Right atrium auricular region (tissue), 2 donors: Measurements from ENCODE around the gene TRPC4. TPM values are rescaled to one million over a fixed set of nuclear protein-coding genes. Genes with fewer than 3 reads are reported as not detected.

Experiments used
- DNase-seq: peaks from one replicate; pipeline ENCODE4 v3.0.0-alpha.2; 2019; ENCODE audit warnings: low spot score
- H3K27ac ChIP-seq, 2 donors: fragments of 200-600 bp; sonication (generic); 1 replicate in 1 of 2; 2 replicates in 1 of 2; pipeline ENCODE4 v1.5.1; 2016 to 2019
- H3K27me3 ChIP-seq, 2 donors: fragments of 200-600 bp; sonication (generic); one replicate each; pipeline versions ENCODE4 v1.5.1 to v1.6.0; 2017 to 2019
- H3K36me3 ChIP-seq: fragments of 200-600 bp; sonication (generic); one replicate; pipeline ENCODE4 v1.5.1; 2016
- H3K4me1 ChIP-seq, 2 donors: fragments of 200-600 bp; sonication (generic); one replicate each; pipeline versions ENCODE4 v1.5.1 to v1.6.0; 2017 to 2019
- H3K4me3 ChIP-seq, 2 donors: fragments of 200-600 bp; sonication (generic); 1 replicate in 1 of 2; 2 replicates in 1 of 2; pipeline ENCODE4 v1.5.1; 2017 to 2019; ENCODE audit warnings: mild to moderate bottlenecking in 1 of 2, moderate library complexity in 1 of 2
- H3K9me3 ChIP-seq, 2 donors: fragments of 200-600 bp; sonication (generic); one replicate each; pipeline ENCODE4 v1.5.1; 2019
- CTCF ChIP-seq, 2 donors: fragments of 200-600 bp; sonication (generic); IDR thresholded peaks; one replicate each; pipeline ENCODE4 v1.5.1; 2019; ENCODE audit warnings: antibody characterized with exemption in 2 of 2
- total RNA-seq, 2 donors: library from RNA; depleted of rRNA; stranded (reverse); fragments of >200 nt; gene quantifications; one replicate each; pipeline ENCODE4 v1.1.0, GENCODE V29; 2016

The TRPC4 gene
- total RNA-seq: 1 to 10 TPM in 1 of 2 donors, under 1 TPM in 1; 0.48 to 1.7 TPM

- H3K36me3 ChIP-seq: no peaks in the 10 kb centered on the region
- H3K9me3 ChIP-seq: no peaks in the 10 kb centered on the region
- H3K4me3 ChIP-seq: peak within 1 kb of the TSS; percentile 41 to 49
- peak in 1 of 2 donors; percentile 50 for TF ChIP-seq CTCF (IDR thresholded peaks at IDR 0.05)
- H3K27me3 ChIP-seq: no peaks in the 10 kb centered on the region
- peaks cover 0 to 19% of the 10 kb centered on the region in 2 donors for H3K4me1 ChIP-seq
- H3K27ac ChIP-seq: peak within 1 kb of the TSS in 1 of 2 donors; percentile 39
- DNase-seq: no peak
These were observed at the start of gene TRPC4 for GRCh38 chr13:37869756-37870488. Gene TRPC4, minus strand, starts transcription at chr13:37869772. Its CDS starts 86,439 bp downstream, at chr13:37783333.

GRCh38 chr13:37918751-37919150, 49.2 kb upstream of the TRPC4 start:
- Histone ChIP-seq H3K4me3 (peak overlapping the region in 1 of 2 donors; percentile 28), H3K27ac (no peak overlapping the region), H3K9me3 (peaks cover 0 to 16% of the 10 kb centered on the region in 2 donors), H3K36me3 (no peaks in the 10 kb centered on the region), H3K4me1 (no peaks in the 10 kb centered on the region), H3K27me3 (no peaks in the 10 kb centered on the region)
- DNase-seq: no peak
- no peak for TF ChIP-seq CTCF (IDR thresholded peaks at IDR 0.05)

GRCh38 chr13:37918116-37918714, 48.6 kb upstream of the TRPC4 start:
- DNase-seq: no peak
- Histone ChIP-seq H3K9me3 (peaks cover 0 to 16% of the 10 kb centered on the region in 2 donors), H3K4me3 (no peak overlapping the region), H3K4me1 (no peaks in the 10 kb centered on the region), H3K27ac (no peak overlapping the region), H3K36me3 (no peaks in the 10 kb centered on the region), H3K27me3 (no peaks in the 10 kb centered on the region)
- TF ChIP-seq CTCF (IDR thresholded peaks at IDR 0.05): no peak

GRCh38 chr13:37914781-37915391, 45.3 kb upstream of the TRPC4 start:
- no peak for DNase-seq
- H3K4me1 ChIP-seq: no peaks in the 10 kb centered on the region
- no peak overlapping the region for H3K27ac ChIP-seq
- H3K4me3 ChIP-seq: no peak overlapping the region
- no peaks in the 10 kb centered on the region for H3K27me3 ChIP-seq
- peaks cover 0 to 16% of the 10 kb centered on the region in 2 donors for H3K9me3 ChIP-seq
- no peaks in the 10 kb centered on the region for H3K36me3 ChIP-seq
- no peak for TF ChIP-seq CTCF (IDR thresholded peaks at IDR 0.05)

- no peaks in the 10 kb centered on the region for H3K27me3 ChIP-seq
- no peaks in the 10 kb centered on the region for H3K4me1 ChIP-seq
- no peak for DNase-seq
- peaks cover 0 to 7% of the 10 kb centered on the region in 2 donors for H3K9me3 ChIP-seq
- no peaks in the 10 kb centered on the region for H3K36me3 ChIP-seq
- no peak for TF ChIP-seq CTCF (IDR thresholded peaks at IDR 0.05)
- H3K27ac ChIP-seq: no peak overlapping the region
- H3K4me3 ChIP-seq: no peak overlapping the region
These were observed 41.2 kb upstream of the TRPC4 start for GRCh38 chr13:37910790-37911189.
